ENCODE data around the gene DHCR24.

DNA sequence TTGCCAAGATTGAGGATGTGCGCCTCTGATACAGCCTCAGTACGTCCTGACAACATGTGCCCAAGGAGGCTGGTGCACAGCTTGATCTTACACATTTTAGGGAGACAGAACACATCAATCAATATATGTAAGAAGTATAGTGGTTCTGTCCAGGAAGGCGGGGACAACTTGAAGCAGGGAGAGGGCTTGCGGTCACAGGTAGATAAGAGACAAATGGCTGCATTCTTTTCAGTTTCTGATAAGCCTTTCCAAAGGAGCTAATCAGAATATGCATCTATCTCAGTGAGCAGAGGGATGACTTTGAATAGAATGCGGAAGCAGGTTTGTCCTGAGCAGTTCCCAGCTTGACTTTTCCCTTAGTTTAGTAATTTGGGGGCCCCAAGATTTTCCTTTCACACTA lies 10.2 kb downstream of the DHCR24 start:
- TF ChIP-seq, protein P1, sequence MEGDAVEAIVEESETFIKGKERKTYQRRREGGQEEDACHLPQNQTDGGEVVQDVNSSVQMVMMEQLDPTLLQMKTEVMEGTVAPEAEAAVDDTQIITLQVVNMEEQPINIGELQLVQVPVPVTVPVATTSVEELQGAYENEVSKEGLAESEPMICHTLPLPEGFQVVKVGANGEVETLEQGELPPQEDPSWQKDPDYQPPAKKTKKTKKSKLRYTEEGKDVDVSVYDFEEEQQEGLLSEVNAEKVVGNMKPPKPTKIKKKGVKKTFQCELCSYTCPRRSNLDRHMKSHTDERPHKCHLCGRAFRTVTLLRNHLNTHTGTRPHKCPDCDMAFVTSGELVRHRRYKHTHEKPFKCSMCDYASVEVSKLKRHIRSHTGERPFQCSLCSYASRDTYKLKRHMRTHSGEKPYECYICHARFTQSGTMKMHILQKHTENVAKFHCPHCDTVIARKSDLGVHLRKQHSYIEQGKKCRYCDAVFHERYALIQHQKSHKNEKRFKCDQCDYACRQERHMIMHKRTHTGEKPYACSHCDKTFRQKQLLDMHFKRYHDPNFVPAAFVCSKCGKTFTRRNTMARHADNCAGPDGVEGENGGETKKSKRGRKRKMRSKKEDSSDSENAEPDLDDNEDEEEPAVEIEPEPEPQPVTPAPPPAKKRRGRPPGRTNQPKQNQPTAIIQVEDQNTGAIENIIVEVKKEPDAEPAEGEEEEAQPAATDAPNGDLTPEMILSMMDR (IDR thresholded peaks at IDR 0.05), result no peak
- TF ChIP-seq POLR2A (IDR thresholded peaks at IDR 0.05) (no peak), POLR2AphosphoS5 (IDR thresholded peaks at IDR 0.05; ENCODE audit: insufficient read depth in 1 of 2, low read depth in 1 of 2) (no peak)

Measured in vagina (tissue), 2 donors.